ENCODE measurements around the gene DLAT.
"Not testable (repeated sequence)": the region's sequence is repeated elsewhere in the genome, so short reads cannot be mapped to it uniquely, and the experiment has no call there.

DLAT gene

GRCh38 chr11:112033902-112034301 lies 8.7 kb downstream of the DLAT start:
- H3K4me3 ChIP-seq (ENCODE audit: low read depth, low read length): no peak overlapping the region
- H3K27me3 ChIP-seq (ENCODE audit: control insufficient read depth, insufficient read depth, low read length): no peaks in the 10 kb centered on the region
- H3K4me1 ChIP-seq (ENCODE audit: control insufficient read depth, insufficient read depth, low read length): no peaks in the 10 kb centered on the region
- H3K9ac ChIP-seq (ENCODE audit: low read depth, low read length): no peak overlapping the region
- H3K9me3 ChIP-seq (ENCODE audit: control insufficient read depth, insufficient read depth, low read length): no peaks in the 10 kb centered on the region
- peaks cover 15% of the 10 kb centered on the region for H3K36me3 ChIP-seq (ENCODE audit: control insufficient read depth, insufficient read depth, low read length)

DNA sequence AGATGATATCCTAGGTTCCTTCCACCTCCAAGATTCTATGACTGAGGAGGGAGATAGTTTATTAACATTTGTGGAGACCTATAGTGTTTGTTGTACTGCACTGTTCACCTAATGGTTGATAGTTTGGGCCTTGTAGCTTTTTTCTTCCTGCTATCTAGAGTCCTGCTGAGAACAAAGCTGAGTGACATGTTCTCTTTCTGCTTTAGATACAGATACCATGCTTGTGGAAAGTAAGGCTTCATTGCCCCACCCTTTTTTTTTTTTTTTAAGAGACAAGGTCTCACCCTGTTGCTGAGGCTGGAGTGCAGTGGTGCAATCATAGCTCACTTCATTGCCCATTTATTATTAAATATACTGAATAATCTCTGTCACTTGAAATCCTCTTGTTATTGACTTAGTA lies 12.3 kb downstream of the DLAT start:
- Histone ChIP-seq H3K9me3 (ENCODE audit: control insufficient read depth, insufficient read depth, low read length) (no peaks in the 10 kb centered on the region), H3K36me3 (ENCODE audit: control insufficient read depth, insufficient read depth, low read length) (peaks cover 6% of the 10 kb centered on the region), H3K4me3 (ENCODE audit: low read depth, low read length) (no peak overlapping the region), H3K9ac (ENCODE audit: low read depth, low read length) (no peak overlapping the region), H3K27me3 (ENCODE audit: control insufficient read depth, insufficient read depth, low read length) (no peaks in the 10 kb centered on the region), H3K4me1 (ENCODE audit: control insufficient read depth, insufficient read depth, low read length) (no peaks in the 10 kb centered on the region)

DNA sequence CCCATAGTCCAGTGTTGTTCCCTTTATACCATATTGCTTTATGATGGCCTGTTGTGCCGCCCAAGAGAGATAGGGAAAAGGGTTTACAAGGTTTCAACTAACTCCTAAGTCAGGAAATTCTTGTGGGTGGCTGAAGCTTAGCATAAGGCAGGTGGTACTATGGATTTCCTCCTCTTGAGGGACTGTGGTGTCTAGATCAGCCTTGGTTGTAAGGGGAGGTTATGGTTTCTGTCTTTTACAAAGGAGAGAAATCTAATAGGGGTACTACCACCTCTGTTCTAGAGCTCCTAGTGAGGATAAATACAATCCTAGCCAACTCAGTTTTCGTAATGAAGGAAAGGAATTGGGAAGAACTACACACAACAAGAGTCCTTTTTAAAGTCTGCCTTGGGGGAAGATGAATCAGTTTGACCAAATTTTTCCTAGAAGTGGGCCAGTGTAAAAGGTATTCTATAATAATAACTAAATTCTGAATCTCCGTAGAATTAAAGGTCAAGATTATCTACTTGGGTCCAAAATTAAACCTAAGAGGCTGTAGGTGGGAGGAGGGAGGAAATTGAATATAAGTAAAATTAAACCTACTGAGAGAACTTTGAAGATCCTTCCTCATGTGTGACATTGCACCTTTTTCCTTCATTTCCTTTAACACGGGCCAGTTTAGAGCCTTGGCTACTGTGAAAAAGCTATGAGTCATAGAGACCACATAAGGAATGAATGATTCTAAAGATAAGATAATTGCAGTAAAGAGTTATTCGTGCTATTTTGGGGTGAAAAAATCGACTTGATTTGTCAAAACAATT lies 17.2 kb downstream of the DLAT start:
- H3K4me1 ChIP-seq (ENCODE audit: control insufficient read depth, insufficient read depth, low read length): no peaks in the 10 kb centered on the region
- no peaks in the 10 kb centered on the region for H3K27me3 ChIP-seq (ENCODE audit: control insufficient read depth, insufficient read depth, low read length)
- no peaks in the 10 kb centered on the region for H3K9me3 ChIP-seq (ENCODE audit: control insufficient read depth, insufficient read depth, low read length)
- H3K9ac ChIP-seq (ENCODE audit: low read depth, low read length): no peak overlapping the region
- no peak overlapping the region for H3K4me3 ChIP-seq (ENCODE audit: low read depth, low read length)
- peaks cover 7% of the 10 kb centered on the region for H3K36me3 ChIP-seq (ENCODE audit: control insufficient read depth, insufficient read depth, low read length)

DNA sequence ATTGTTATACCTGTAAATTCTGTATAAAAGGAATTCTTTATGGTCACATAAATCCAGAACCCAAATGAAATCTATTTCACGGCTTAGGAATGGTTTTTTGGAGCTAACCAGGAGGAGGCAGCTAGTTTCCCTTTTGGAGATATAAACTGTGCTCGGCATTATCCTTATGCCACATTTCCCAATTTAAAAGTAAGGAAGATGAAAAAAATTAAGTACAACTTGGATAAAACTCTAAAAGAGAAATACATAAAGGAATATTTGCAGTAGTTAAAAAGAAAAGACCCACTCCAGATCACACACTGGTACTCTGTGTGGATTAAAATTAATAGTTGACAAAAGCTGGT lies 17.7 kb downstream of the DLAT start:
- Histone ChIP-seq H3K4me3 (ENCODE audit: low read depth, low read length) (no peak overlapping the region), H3K36me3 (ENCODE audit: control insufficient read depth, insufficient read depth, low read length) (peaks cover 4% of the 10 kb centered on the region), H3K27me3 (ENCODE audit: control insufficient read depth, insufficient read depth, low read length) (no peaks in the 10 kb centered on the region), H3K9me3 (ENCODE audit: control insufficient read depth, insufficient read depth, low read length) (no peaks in the 10 kb centered on the region), H3K4me1 (ENCODE audit: control insufficient read depth, insufficient read depth, low read length) (no peaks in the 10 kb centered on the region), H3K9ac (ENCODE audit: low read depth, low read length) (no peak overlapping the region)

DNA sequence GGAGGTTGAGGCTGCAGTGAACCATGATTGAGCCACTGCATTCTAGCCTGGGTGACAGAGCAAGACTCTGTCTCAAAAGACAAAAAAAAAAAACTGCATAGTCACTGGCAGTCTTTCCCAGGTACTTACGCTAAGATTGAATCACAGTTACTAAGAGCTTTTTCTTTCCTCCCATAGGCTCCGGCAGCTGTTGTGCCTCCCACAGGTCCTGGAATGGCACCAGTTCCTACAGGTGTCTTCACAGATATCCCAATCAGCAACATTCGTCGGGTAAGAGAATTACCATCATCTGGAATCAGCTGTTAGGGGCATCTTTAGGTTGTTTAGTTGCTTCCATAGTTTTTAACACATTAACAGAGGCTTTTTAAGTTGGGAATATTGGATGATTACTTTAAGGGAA lies 19.8 kb downstream of the DLAT start:
- no peaks in the 10 kb centered on the region for H3K9me3 ChIP-seq (ENCODE audit: control insufficient read depth, insufficient read depth, low read length)
- H3K4me1 ChIP-seq (ENCODE audit: control insufficient read depth, insufficient read depth, low read length): no peaks in the 10 kb centered on the region
- H3K9ac ChIP-seq (ENCODE audit: low read depth, low read length): no peak overlapping the region
- H3K36me3 ChIP-seq (ENCODE audit: control insufficient read depth, insufficient read depth, low read length): peaks cover 4% of the 10 kb centered on the region
- H3K27me3 ChIP-seq (ENCODE audit: control insufficient read depth, insufficient read depth, low read length): no peaks in the 10 kb centered on the region
- no peak overlapping the region for H3K4me3 ChIP-seq (ENCODE audit: low read depth, low read length)

- peaks cover 13% of the 10 kb centered on the region for H3K36me3 ChIP-seq (ENCODE audit: control insufficient read depth, insufficient read depth, low read length)
- H3K4me3 ChIP-seq (ENCODE audit: low read depth, low read length); H3K9me3 ChIP-seq (ENCODE audit: control insufficient read depth, insufficient read depth, low read length); H3K27me3 ChIP-seq (ENCODE audit: control insufficient read depth, insufficient read depth, low read length); H3K4me1 ChIP-seq (ENCODE audit: control insufficient read depth, insufficient read depth, low read length); H3K9ac ChIP-seq (ENCODE audit: low read depth, low read length): not testable (repeated sequence)
These were observed 21.4 kb downstream of the DLAT start for GRCh38 chr11:112046647-112047046.

GRCh38 chr11:112048256-112048655 lies 23.0 kb downstream of the DLAT start:
- H3K9ac ChIP-seq (ENCODE audit: low read depth, low read length); H3K9me3 ChIP-seq (ENCODE audit: control insufficient read depth, insufficient read depth, low read length); H3K27me3 ChIP-seq (ENCODE audit: control insufficient read depth, insufficient read depth, low read length); H3K4me1 ChIP-seq (ENCODE audit: control insufficient read depth, insufficient read depth, low read length); H3K4me3 ChIP-seq (ENCODE audit: low read depth, low read length): not testable (repeated sequence)
- peaks cover 19% of the 10 kb centered on the region for H3K36me3 ChIP-seq (ENCODE audit: control insufficient read depth, insufficient read depth, low read length)

DNA sequence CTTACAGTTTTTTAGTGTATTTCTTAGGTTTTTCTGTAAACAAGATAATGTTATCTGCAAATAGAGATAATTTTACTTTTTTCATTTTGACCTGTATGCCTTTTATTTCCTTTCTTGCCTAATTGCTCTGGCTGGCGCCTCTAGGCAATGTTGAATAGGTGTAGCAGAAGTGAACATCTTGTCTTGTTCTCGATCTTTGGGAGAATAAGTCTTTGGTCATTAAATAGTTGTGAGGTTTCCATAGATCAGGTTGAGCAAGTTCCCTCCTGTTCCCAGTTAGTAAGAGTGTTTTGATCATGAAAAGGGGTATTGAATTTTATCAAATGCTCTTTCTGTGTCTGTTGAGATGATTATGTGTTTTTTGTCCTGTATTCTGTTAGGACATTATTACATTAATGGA lies 24.6 kb downstream of the DLAT start:
- Histone ChIP-seq H3K9ac (ENCODE audit: low read depth, low read length) (no peak overlapping the region), H3K9me3 (ENCODE audit: control insufficient read depth, insufficient read depth, low read length) (no peaks in the 10 kb centered on the region), H3K36me3 (ENCODE audit: control insufficient read depth, insufficient read depth, low read length) (peaks cover 19% of the 10 kb centered on the region)

DNA sequence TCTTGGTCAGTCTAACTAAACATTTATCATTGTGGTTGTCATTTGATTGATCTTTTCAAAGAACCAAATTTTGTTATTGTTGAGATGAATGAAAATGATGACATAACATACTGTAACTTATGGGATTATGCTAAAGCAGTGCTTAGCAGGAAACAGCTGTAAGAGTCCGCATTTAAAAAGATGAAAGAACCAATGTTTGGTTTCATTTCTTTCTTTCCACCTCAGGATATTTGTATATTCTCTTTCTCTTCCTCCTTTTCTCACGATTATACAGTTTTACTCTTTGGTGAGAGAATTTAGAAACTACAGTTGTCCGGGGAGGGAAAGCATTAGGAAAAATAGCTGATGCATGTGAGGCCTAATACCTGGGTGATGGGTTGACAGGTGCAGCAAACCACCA lies 25.5 kb downstream of the DLAT start:
- no peaks in the 10 kb centered on the region for H3K27me3 ChIP-seq (ENCODE audit: control insufficient read depth, insufficient read depth, low read length)

More for the DNA sequence above, 24.6 kb downstream of the DLAT start:
- H3K27me3 ChIP-seq (ENCODE audit: control insufficient read depth, insufficient read depth, low read length): no peaks in the 10 kb centered on the region
- no peak overlapping the region for H3K4me3 ChIP-seq (ENCODE audit: low read depth, low read length)
- no peaks in the 10 kb centered on the region for H3K4me1 ChIP-seq (ENCODE audit: control insufficient read depth, insufficient read depth, low read length)

GRCh38 chr11:112051768-112052167 lies 26.6 kb downstream of the DLAT start:
- Histone ChIP-seq H3K4me1 (ENCODE audit: control insufficient read depth, insufficient read depth, low read length) (no peaks in the 10 kb centered on the region), H3K27me3 (ENCODE audit: control insufficient read depth, insufficient read depth, low read length) (no peaks in the 10 kb centered on the region), H3K36me3 (ENCODE audit: control insufficient read depth, insufficient read depth, low read length) (peaks cover 19% of the 10 kb centered on the region), H3K9ac (ENCODE audit: low read depth, low read length) (no peak overlapping the region), H3K9me3 (ENCODE audit: control insufficient read depth, insufficient read depth, low read length) (no peaks in the 10 kb centered on the region), H3K4me3 (ENCODE audit: low read depth, low read length) (no peak overlapping the region)

More for the DNA sequence above, 25.5 kb downstream of the DLAT start:
- Histone ChIP-seq H3K36me3 (ENCODE audit: control insufficient read depth, insufficient read depth, low read length) (peaks cover 15% of the 10 kb centered on the region), H3K9me3 (ENCODE audit: control insufficient read depth, insufficient read depth, low read length) (no peaks in the 10 kb centered on the region), H3K9ac (ENCODE audit: low read depth, low read length) (no peak overlapping the region), H3K4me3 (ENCODE audit: low read depth, low read length) (no peak overlapping the region), H3K4me1 (ENCODE audit: control insufficient read depth, insufficient read depth, low read length) (no peaks in the 10 kb centered on the region)

GRCh38 chr11:112057170-112057569 lies 32.0 kb downstream of the DLAT start:
- Histone ChIP-seq H3K9ac (ENCODE audit: low read depth, low read length) (no peak overlapping the region), H3K4me3 (ENCODE audit: low read depth, low read length) (no peak overlapping the region), H3K36me3 (ENCODE audit: control insufficient read depth, insufficient read depth, low read length) (peaks cover 13% of the 10 kb centered on the region), H3K4me1 (ENCODE audit: control insufficient read depth, insufficient read depth, low read length) (no peaks in the 10 kb centered on the region), H3K9me3 (ENCODE audit: control insufficient read depth, insufficient read depth, low read length) (no peaks in the 10 kb centered on the region), H3K27me3 (ENCODE audit: control insufficient read depth, insufficient read depth, low read length) (no peaks in the 10 kb centered on the region)

DNA sequence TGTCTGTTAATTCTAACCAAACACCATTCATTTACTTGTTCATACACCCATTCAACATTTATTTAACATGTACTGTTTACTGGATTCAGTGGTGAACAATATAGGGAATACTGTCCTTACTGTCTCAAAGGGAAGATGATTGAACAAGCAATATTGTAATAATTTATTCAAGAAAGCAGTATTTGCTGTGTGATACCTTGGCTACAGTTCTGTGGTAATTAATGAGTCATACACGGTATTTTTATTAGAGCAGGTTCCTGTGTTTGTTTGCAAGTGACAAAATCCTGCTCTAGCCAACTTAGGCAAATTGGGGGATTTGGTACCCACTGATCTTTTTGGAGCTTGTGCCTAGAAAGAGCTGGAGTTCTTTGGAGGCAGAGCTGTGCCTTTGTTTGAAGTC lies 32.9 kb downstream of the DLAT start:
- Histone ChIP-seq H3K36me3 (ENCODE audit: control insufficient read depth, insufficient read depth, low read length) (peaks cover 9% of the 10 kb centered on the region), H3K4me3 (ENCODE audit: low read depth, low read length) (no peak overlapping the region), H3K4me1 (ENCODE audit: control insufficient read depth, insufficient read depth, low read length) (no peaks in the 10 kb centered on the region), H3K27me3 (ENCODE audit: control insufficient read depth, insufficient read depth, low read length) (no peaks in the 10 kb centered on the region), H3K9ac (ENCODE audit: low read depth, low read length) (no peak overlapping the region), H3K9me3 (ENCODE audit: control insufficient read depth, insufficient read depth, low read length) (no peaks in the 10 kb centered on the region)
